ENCODE data around the gene GORASP1. TPM values are rescaled to one million over a fixed set of nuclear protein-coding genes. Genes with fewer than 3 reads are reported as not detected.

Gene GORASP1
- total RNA-seq, 4 donors from 2014 or later: 29.0 to 45.2 (median 34.4) TPM

GRCh38 chr3:39099738-39100499 is 7.5 kb downstream of the GORASP1 start:
- no peak for TF ChIP-seq CTCF (IDR thresholded peaks at IDR 0.05; ENCODE audit: low read depth)

GRCh38 chr3:39099242-39099641 is 8.2 kb downstream of the GORASP1 start:
- no peak for TF ChIP-seq CTCF (IDR thresholded peaks at IDR 0.05; ENCODE audit: low read depth)

- no peak for TF ChIP-seq CTCF (IDR thresholded peaks at IDR 0.05; ENCODE audit: low read depth)
Measured at GRCh38 chr3:39098473-39099000, 8.9 kb downstream of the GORASP1 start.

- TF ChIP-seq CTCF (IDR thresholded peaks at IDR 0.05; ENCODE audit: low read depth): no peak
Measured at GRCh38 chr3:39097716-39098472, 9.5 kb downstream of the GORASP1 start.

- TF ChIP-seq CTCF (IDR thresholded peaks at IDR 0.05; ENCODE audit: low read depth): no peak
Measured at GRCh38 chr3:39096775-39097174, 10.7 kb downstream of the GORASP1 start.

GRCh38 chr3:39095778-39096177 is 11.6 kb downstream of the GORASP1 start:
- no peak for TF ChIP-seq CTCF (IDR thresholded peaks at IDR 0.05; ENCODE audit: low read depth)

All from subcutaneous adipose tissue (tissue), 4 donors.